Endodermal cell (in vitro differentiated cells): ENCODE measurements around the gene TMEM44. TPM values are rescaled to one million over a fixed set of nuclear protein-coding genes. Genes with fewer than 3 reads are reported as not detected.

Source experiments
- DNase-seq: peaks from one replicate; pipeline ENCODE4 v3.0.0-alpha.2; 2017
- H3K27ac ChIP-seq: 2 replicates; pipeline ENCODE4 v1.5.1; 2013; ENCODE audit warnings: mild to moderate bottlenecking, low read depth, low read length, moderate library complexity
- H3K27me3 ChIP-seq: 2 replicates; pipeline ENCODE4 v1.6.1; 2013; ENCODE audit warnings: mild to moderate bottlenecking, low read length, moderate library complexity; ENCODE audit not compliant: insufficient read depth, control insufficient read depth, poor library complexity, severe bottlenecking
- H3K36me3 ChIP-seq: 2 replicates; pipeline ENCODE4 v1.7.0; 2013; ENCODE audit warnings: mild to moderate bottlenecking, low read length, moderate library complexity; ENCODE audit not compliant: control insufficient read depth, insufficient read depth
- H3K4me1 ChIP-seq: one replicate; pipeline ENCODE4 v1.7.0; 2013; ENCODE audit warnings: low read length; ENCODE audit not compliant: control insufficient read depth, insufficient read depth
- H3K4me3 ChIP-seq: 2 replicates; pipeline ENCODE4 v1.5.1; 2013; ENCODE audit warnings: mild to moderate bottlenecking, low read length, moderate library complexity
- H3K9ac ChIP-seq: 2 replicates; pipeline ENCODE4 v1.6.1; 2013; ENCODE audit warnings: mild to moderate bottlenecking, low read length, moderate library complexity; ENCODE audit not compliant: poor library complexity, severe bottlenecking; ENCODE audit errors: extremely low read depth
- H3K9me3 ChIP-seq: 2 replicates; pipeline ENCODE4 v1.6.1; 2013; ENCODE audit warnings: mild to moderate bottlenecking, low read length, moderate library complexity; ENCODE audit not compliant: control insufficient read depth
- H3K27ac Mint-ChIP-seq: 2 replicates; pipeline ENCODE4 v1.8.0; 2020; ENCODE audit warnings: mixed read lengths
- H3K27me3 Mint-ChIP-seq: 2 replicates; pipeline ENCODE4 v1.8.0; 2021; ENCODE audit warnings: mild to moderate bottlenecking, mixed read lengths; ENCODE audit not compliant: insufficient read depth
- H3K36me3 Mint-ChIP-seq: 2 replicates; pipeline ENCODE4 v1.8.0; 2020; ENCODE audit warnings: low read depth, mixed read lengths
- H3K4me1 Mint-ChIP-seq: 2 replicates; pipeline ENCODE4 v1.8.0; 2020; ENCODE audit warnings: mixed read lengths
- H3K4me3 Mint-ChIP-seq: 2 replicates; pipeline ENCODE4 v1.8.0; 2020; ENCODE audit warnings: mild to moderate bottlenecking, moderate library complexity, mixed read lengths
- H3K9me3 Mint-ChIP-seq: 2 replicates; pipeline ENCODE4 v1.8.0; 2020; ENCODE audit warnings: mild to moderate bottlenecking, mixed read lengths
- WGBS, 2 experiments: methylation state at CpG; one replicate each; pipeline versions ENCODE4 v1.1.5 to v1.1.7; 2013; ENCODE audit warnings: missing lambda C conversion rate in 2 of 2, mixed read lengths in 1 of 2; ENCODE audit not compliant: insufficient coverage in 1 of 2, insufficient read length in 1 of 2; 5-methylcytosine and 5-hydroxymethylcytosine counted together
- total RNA-seq, 2 donors: library from RNA; stranded (reverse); fragmentation: NEBNext Ultra II Directional in 1 of 2; extraction: Animal tissue kit (Norgen Biotek cat#: 25700) in 1 of 2; gene quantifications; 2 replicates in 1 of 2; 3 replicates in 1 of 2; pipeline ENCODE4 v1.2.1, GENCODE V29; 2021
- TF ChIP-seq, protein P1 (sequence below): fragments of 200-600 bp; sonication (generic); conservative IDR thresholded peaks from 2 replicates; pipeline ENCODE4 v1.5.0; 2021; ENCODE audit warnings: antibody characterized with exemption, mild to moderate bottlenecking

The TMEM44 gene
- total RNA-seq, 2 donors from 2014 or later, result 31.0 to 34.4 TPM

DNA sequence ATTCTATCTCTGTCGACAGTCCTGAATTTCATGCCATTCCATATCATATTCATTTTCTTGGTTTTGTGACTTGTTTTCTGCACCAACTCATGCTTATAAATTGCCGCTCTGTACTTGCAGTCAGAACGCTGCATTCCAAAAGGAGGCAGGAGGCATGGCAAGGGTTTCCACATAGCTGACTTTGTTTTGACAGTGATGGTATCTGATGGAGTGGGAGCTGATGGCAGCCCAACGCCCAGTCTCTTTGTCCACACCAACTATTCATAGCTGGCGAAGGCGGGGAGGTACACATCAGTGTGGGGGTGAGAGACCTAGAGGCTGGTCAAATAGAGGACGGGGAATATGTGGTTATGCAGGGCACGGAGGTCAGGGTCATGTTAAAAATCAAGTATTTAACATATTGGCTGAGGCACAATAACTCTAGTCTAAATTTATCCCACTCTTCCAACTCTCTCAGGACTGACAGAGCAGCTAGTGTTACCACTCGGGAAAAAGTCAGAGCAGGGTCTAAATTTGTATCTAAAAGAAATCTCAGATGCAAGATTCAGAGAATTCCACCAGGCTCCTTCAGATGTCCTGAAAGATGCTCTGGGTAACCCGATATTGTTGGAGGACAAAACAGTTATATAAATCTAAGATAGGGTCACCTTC lies 78.6 kb downstream of the TMEM44 start:
- WGBS, 2 experiments, result 87 to 92% methylated on average over 8 to 10 of the region's 10 CpGs
- peaks cover 28% of the 10 kb centered on the region for H3K4me1 Mint-ChIP-seq
- no peak for DNase-seq
- no peak overlapping the region for H3K9ac ChIP-seq
- no peaks in the 10 kb centered on the region for H3K9me3 ChIP-seq
- H3K36me3 Mint-ChIP-seq, result no peaks in the 10 kb centered on the region
- no peak overlapping the region for H3K4me3 Mint-ChIP-seq
- peaks cover 6% of the 10 kb centered on the region for H3K4me1 ChIP-seq
- no peaks in the 10 kb centered on the region for H3K9me3 Mint-ChIP-seq
- H3K27ac ChIP-seq, result no peak overlapping the region
- no peak overlapping the region for H3K4me3 ChIP-seq
- TF ChIP-seq, protein P1, sequence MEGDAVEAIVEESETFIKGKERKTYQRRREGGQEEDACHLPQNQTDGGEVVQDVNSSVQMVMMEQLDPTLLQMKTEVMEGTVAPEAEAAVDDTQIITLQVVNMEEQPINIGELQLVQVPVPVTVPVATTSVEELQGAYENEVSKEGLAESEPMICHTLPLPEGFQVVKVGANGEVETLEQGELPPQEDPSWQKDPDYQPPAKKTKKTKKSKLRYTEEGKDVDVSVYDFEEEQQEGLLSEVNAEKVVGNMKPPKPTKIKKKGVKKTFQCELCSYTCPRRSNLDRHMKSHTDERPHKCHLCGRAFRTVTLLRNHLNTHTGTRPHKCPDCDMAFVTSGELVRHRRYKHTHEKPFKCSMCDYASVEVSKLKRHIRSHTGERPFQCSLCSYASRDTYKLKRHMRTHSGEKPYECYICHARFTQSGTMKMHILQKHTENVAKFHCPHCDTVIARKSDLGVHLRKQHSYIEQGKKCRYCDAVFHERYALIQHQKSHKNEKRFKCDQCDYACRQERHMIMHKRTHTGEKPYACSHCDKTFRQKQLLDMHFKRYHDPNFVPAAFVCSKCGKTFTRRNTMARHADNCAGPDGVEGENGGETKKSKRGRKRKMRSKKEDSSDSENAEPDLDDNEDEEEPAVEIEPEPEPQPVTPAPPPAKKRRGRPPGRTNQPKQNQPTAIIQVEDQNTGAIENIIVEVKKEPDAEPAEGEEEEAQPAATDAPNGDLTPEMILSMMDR, result no peak
- no peaks in the 10 kb centered on the region for H3K36me3 ChIP-seq
- H3K27me3 ChIP-seq, result no peaks in the 10 kb centered on the region
- no peak overlapping the region for H3K27ac Mint-ChIP-seq
- H3K27me3 Mint-ChIP-seq, result no peaks in the 10 kb centered on the region

DNA sequence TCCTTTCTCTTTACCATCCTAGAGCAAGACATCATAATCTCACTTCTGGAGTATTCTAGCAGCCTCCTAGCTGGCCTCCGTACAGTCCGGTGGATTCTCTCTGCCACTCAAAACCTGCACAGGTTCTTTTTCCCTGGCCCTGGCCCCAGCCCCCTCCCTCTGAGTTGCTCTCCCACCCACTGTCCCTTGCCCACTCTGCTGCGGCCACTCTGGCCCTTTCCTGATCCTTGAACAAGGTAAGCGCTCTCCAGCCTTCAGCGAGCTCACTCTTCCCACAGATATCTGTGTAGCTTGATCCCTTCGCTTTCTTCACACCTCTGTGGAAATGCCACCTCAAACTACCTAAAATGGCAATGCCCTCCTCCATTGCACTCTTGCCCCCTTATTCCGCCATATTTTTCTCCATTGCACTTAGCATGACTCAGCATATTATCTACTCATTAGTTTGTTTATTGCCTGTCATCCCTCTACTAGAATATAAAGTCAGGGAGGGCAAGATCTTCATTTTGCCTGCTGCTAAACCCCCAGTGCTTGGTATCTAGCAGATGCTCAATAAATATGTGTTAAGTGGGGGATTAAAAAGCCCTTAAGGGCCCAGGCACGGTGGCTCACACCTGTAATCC lies 80.8 kb downstream of the TMEM44 start:
- H3K4me3 ChIP-seq, result no peak overlapping the region
- H3K36me3 ChIP-seq, result no peaks in the 10 kb centered on the region
- TF ChIP-seq, protein P1, result no peak
- H3K9ac ChIP-seq, result no peak overlapping the region
- peaks cover 1% of the 10 kb centered on the region for H3K36me3 Mint-ChIP-seq
- DNase-seq, result no peak
- no peaks in the 10 kb centered on the region for H3K27me3 Mint-ChIP-seq
- peaks cover 6% of the 10 kb centered on the region for H3K4me1 ChIP-seq
- H3K27ac ChIP-seq, result no peak overlapping the region
- no peaks in the 10 kb centered on the region for H3K27me3 ChIP-seq
- no peak overlapping the region for H3K27ac Mint-ChIP-seq
- peaks cover 2% of the 10 kb centered on the region for H3K9me3 Mint-ChIP-seq
- peaks cover under 1% of the 10 kb centered on the region for H3K9me3 ChIP-seq
- WGBS, 2 experiments, result 94 to 97% methylated on average over 7 to 8 of the region's 8 CpGs
- peaks cover 25% of the 10 kb centered on the region for H3K4me1 Mint-ChIP-seq
- H3K4me3 Mint-ChIP-seq, result no peak overlapping the region

DNA sequence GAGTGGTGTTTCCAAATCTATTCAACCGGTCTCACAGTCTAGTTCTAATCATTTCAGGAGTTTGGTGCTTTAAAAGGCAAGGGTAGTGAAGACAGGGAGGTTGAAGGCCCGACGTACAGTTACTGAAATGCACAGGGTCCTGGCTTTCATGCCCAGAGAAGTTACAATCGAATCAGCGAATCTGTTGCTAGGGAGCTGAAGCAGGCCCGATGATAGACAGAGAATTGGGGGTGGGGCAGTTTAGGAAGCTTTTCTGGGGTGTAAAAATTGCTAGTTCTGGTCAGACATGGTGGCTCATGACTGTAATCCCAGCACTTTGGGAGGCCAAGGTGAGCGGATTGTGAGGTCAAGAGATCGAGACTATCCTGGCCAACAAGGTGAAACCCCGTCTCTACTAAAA lies 83.4 kb downstream of the TMEM44 start:
- Histone ChIP-seq H3K36me3 (no peaks in the 10 kb centered on the region), H3K4me1 (peaks cover 6% of the 10 kb centered on the region), H3K9me3 (peaks cover 7% of the 10 kb centered on the region), H3K27me3 (no peaks in the 10 kb centered on the region), H3K9ac (no peak overlapping the region), H3K4me3 (no peak overlapping the region), H3K27ac (no peak overlapping the region)
- DNase-seq, result no peak
- H3K27me3 Mint-ChIP-seq, result no peaks in the 10 kb centered on the region
- WGBS, 2 experiments, result 94 to 98% methylated on average over 9 of the region's 9 CpGs
- peaks cover 6% of the 10 kb centered on the region for H3K36me3 Mint-ChIP-seq
- TF ChIP-seq, protein P1, result no peak
- H3K4me1 Mint-ChIP-seq, result peaks cover 6% of the 10 kb centered on the region
- peaks cover 18% of the 10 kb centered on the region for H3K9me3 Mint-ChIP-seq
- no peak overlapping the region for H3K27ac Mint-ChIP-seq
- no peak overlapping the region for H3K4me3 Mint-ChIP-seq
